GM12892 (cell line): ENCODE results near the gene ATP11B.

ENCODE experiments used
- POLR2A ChIP-seq: IDR thresholded peaks from 2 replicates; pipeline ENCODE4 v1.6.1; 2011; ENCODE audit warnings: low read depth, low read length, control low read depth
- POLR2AphosphoS5 ChIP-seq: IDR thresholded peaks from 2 replicates; pipeline ENCODE4 v1.6.1; 2011; ENCODE audit warnings: low read depth, low read length, control low read depth

DNA sequence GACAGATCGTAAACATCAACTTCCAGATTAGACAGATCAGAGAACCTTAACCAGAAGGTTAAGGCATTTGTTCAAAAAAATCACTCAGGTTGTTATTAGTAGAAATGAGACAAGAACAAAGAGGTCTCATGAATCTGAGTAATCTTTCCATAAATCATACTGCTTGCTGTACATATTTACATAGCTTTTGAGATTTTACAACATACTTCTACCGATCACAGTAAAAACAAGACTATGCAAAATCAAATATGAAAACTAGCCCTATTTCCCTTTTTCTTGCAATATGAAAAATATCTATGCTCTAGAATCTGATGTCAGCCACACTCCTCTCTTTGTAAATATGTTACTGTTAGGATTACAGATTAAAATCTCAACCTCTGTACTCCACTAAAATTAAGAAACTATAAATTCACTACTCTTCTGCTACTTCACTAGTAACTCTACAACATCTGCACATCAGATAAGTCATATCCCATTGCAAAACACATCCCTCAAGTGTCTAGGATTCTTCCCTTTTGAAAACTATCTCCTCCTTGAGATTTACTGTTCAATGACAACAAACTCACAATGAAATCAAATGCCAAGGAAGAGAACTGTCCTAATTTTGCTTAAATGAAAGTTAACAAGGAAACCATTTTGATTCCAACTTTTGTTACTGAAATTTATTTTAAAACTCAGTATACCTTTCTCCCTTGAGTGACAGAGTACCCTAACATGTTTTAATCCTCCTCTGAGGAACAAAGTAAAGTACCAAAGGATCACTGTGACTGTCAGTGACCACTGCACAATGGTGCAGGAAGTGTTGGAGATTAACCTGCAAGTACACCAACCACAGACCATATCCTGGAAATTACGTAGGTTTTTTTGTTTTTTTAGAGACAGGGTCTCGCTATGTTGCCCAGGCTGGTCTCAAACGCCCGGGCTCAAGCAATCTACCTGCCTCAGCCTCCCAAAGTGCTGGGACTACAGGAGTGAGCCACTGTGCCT is 174.2 kb downstream of the ATP11B start:
- TF ChIP-seq POLR2AphosphoS5 (no peak), POLR2A (no peak)
